ENCODE results near the gene NME9. TPM values are rescaled to one million over a fixed set of nuclear protein-coding genes. Genes with fewer than 3 reads are reported as not detected.

NME9 gene
- polyA plus RNA-seq, 2 of the 4 experiments (the other 2 are of a cell fraction), result 0.05 TPM; not detected in 1

- Histone ChIP-seq H3K4me1 (peaks cover 9% of the 10 kb centered on the region; the same call in 2 of the 3 replicates), H3K4me3 (no peak overlapping the region), H3K27ac (no peak overlapping the region), H3K9me3 (no peaks in the 10 kb centered on the region), H3K4me2 (no peak overlapping the region)
- CTCF ChIA-PET, result interaction anchor here (0.5 to 1.4 kb wide), 4 partner anchors 9 to 752 kb away, joined by 3 to 5 read pairs (median 3); no protein-coding TSS in a partner anchor
- POLR2A ChIA-PET, result no interaction called here
- 73% methylated on average over 4 of the region's 4 CpGs for WGBS (ENCODE audit: missing lambda C conversion rate)
- no peak for DNase-seq (ENCODE audit: low read depth in 1 of 2, low spot score in 1 of 2)
- FAIRE-seq, result no peak
- no peak for ATAC-seq
- TF ChIP-seq SMC3 (IDR thresholded peaks at IDR 0.05), result no peak
- TF ChIP-seq REST (IDR thresholded peaks at IDR 0.05), result no peak
- no peak for TF ChIP-seq MYC (IDR thresholded peaks at IDR 0.05; ENCODE audit: borderline replicate concordance, low read length)
- TF ChIP-seq GATA3 (IDR thresholded peaks at IDR 0.05; ENCODE audit: borderline replicate concordance), result no peak
- no peak for TF ChIP-seq ELK1 (IDR thresholded peaks at IDR 0.05; ENCODE audit: low read depth, low read length)
- no peak for TF ChIP-seq CHD2 (IDR thresholded peaks at IDR 0.05; ENCODE audit: low read length, partially characterized antibody)
- no peak for TF ChIP-seq HOXB13 (CRISPR knock-in tag; IDR thresholded peaks at IDR 0.05; ENCODE audit: low read depth)
- TF ChIP-seq, protein P1, sequence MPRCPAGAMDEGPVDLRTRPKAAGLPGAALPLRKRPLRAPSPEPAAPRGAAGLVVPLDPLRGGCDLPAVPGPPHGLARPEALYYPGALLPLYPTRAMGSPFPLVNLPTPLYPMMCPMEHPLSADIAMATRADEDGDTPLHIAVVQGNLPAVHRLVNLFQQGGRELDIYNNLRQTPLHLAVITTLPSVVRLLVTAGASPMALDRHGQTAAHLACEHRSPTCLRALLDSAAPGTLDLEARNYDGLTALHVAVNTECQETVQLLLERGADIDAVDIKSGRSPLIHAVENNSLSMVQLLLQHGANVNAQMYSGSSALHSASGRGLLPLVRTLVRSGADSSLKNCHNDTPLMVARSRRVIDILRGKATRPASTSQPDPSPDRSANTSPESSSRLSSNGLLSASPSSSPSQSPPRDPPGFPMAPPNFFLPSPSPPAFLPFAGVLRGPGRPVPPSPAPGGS (IDR thresholded peaks at IDR 0.05), result no peak
- TF ChIP-seq HOXB5 (CRISPR knock-in tag; IDR thresholded peaks at IDR 0.05), result no peak
- TF ChIP-seq, protein P2, sequence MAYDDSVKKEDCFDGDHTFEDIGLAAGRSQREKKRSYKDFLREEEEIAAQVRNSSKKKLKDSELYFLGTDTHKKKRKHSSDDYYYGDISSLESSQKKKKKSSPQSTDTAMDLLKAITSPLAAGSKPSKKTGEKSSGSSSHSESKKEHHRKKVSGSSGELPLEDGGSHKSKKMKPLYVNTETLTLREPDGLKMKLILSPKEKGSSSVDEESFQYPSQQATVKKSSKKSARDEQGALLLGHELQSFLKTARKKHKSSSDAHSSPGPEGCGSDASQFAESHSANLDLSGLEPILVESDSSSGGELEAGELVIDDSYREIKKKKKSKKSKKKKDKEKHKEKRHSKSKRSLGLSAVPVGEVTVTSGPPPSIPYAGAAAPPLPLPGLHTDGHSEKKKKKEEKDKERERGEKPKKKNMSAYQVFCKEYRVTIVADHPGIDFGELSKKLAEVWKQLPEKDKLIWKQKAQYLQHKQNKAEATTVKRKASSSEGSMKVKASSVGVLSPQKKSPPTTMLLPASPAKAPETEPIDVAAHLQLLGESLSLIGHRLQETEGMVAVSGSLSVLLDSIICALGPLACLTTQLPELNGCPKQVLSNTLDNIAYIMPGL (CRISPR knock-in tag; IDR thresholded peaks at IDR 0.05; ENCODE audit: borderline replicate concordance), result no peak
- no peak for TF ChIP-seq CBX8 (IDR thresholded peaks at IDR 0.05)
- TF ChIP-seq USF2 (IDR thresholded peaks at IDR 0.05), result no peak
- TF ChIP-seq CTCF (IDR thresholded peaks at IDR 0.05), result no peak
Observed at GRCh38 chr3:138327831-138328230, 1.8 kb downstream of the NME9 start.

Data from A549 (cell line).